ENCODE data around the gene H2BW2. TPM values are rescaled to one million over a fixed set of nuclear protein-coding genes. Genes with fewer than 3 reads are reported as not detected.

Gene H2BW2
- total RNA-seq (2021) = not detected in 2 replicates
- not detected for Bru-seq, nascent RNA
- percentile 11 among the genes with signal in this experiment for BruChase-seq, experiment 1, labeled RNA remaining after a 2-hour chase
- BruChase-seq, experiment 2, labeled RNA remaining after a 6-hour chase = not detected
- long read RNA-seq = 0 reads

DNA sequence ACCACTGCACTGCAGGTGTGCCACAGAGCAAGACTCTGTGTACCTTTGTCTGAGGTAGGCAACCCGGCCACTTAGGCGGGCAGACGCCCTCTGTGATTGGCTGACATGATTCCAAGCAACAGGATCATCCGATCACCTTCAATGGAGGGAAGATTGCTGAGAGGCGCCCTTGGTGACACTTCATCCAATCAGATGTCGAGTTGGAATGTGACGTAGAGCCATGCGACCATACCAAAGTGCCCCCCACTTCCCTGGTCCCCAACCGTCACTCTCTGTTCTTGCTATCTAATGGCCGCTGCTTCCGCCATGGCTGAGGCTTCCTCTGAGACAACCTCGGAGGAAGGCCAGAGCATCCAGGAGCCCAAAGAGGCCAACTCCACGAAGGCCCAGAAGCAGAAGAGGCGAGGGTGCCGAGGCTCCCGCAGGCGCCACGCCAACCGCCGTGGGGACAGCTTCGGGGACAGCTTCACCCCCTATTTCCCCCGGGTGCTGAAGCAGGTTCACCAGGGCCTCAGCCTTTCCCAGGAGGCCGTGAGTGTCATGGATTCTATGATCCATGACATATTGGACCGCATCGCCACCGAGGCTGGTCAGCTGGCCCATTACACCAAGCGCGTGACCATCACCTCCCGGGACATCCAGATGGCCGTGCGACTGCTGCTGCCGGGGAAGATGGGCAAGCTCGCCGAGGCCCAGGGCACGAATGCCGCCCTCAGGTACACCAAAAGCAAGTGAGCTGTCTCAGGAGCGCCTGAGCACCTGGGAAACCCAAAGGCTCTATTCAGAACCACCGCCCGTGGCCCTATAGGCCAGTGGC, at the start of gene H2BW2:
Gene H2BW2, plus strand, starts transcription at position 268 of the 817 bp plus-strand sequence. Its CDS starts 39 bp downstream, at position 307.
- no peaks in the 10 kb centered on the region for H3K9me3 ChIP-seq (ENCODE audit: low read depth, low read length, poor library complexity, severe bottlenecking)
- H3K27me3 ChIP-seq (replicated peaks; ENCODE audit: insufficient read depth, low read depth, low read length, poor library complexity) = no peaks in the 10 kb centered on the region
- intact Hi-C loops (cut with micrococcal nuclease; ENCODE audit: unreplicated experiment) = no loop called here
- no peak within 1 kb of the TSS for H3K27ac ChIP-seq (ENCODE audit: low read depth, low read length, poor library complexity, severe bottlenecking)
- no peaks in the 10 kb centered on the region for H3K4me1 ChIP-seq (ENCODE audit: insufficient read depth, low read length, poor library complexity, severe bottlenecking)
- TF ChIP-seq EZH2 (IDR thresholded peaks at IDR 0.05; ENCODE audit: borderline replicate concordance, low read depth, low read length, poor library complexity, severe bottlenecking) = no peak
- TF ChIP-seq, protein P1, sequence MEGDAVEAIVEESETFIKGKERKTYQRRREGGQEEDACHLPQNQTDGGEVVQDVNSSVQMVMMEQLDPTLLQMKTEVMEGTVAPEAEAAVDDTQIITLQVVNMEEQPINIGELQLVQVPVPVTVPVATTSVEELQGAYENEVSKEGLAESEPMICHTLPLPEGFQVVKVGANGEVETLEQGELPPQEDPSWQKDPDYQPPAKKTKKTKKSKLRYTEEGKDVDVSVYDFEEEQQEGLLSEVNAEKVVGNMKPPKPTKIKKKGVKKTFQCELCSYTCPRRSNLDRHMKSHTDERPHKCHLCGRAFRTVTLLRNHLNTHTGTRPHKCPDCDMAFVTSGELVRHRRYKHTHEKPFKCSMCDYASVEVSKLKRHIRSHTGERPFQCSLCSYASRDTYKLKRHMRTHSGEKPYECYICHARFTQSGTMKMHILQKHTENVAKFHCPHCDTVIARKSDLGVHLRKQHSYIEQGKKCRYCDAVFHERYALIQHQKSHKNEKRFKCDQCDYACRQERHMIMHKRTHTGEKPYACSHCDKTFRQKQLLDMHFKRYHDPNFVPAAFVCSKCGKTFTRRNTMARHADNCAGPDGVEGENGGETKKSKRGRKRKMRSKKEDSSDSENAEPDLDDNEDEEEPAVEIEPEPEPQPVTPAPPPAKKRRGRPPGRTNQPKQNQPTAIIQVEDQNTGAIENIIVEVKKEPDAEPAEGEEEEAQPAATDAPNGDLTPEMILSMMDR (conservative IDR thresholded peaks at IDR 0.05; ENCODE audit: low read depth, low read length) = no peak
- no peaks in the 10 kb centered on the region for H3K36me3 ChIP-seq (ENCODE audit: insufficient read depth, low read length, poor library complexity, severe bottlenecking)
- no peak within 1 kb of the TSS for H3K4me3 ChIP-seq (ENCODE audit: low read depth, low read length, poor library complexity, severe bottlenecking)
- DNase-seq (ENCODE audit: low spot score) = no peak
- CTCF ChIA-PET = no interaction called here
- BruUV-seq (replicated peaks) = no TSS peak
- POLR2A ChIA-PET (ENCODE audit: low non-redundant PET) = no interaction called here

GRCh38 chrX:103999234-103999633, 40.5 kb upstream of the H2BW2 start:
- peaks cover 42% of the 10 kb centered on the region for H3K27me3 ChIP-seq (replicated peaks; ENCODE audit: insufficient read depth, low read depth, low read length, poor library complexity)
- no TSS peak for BruUV-seq (replicated peaks)

GRCh38 chrX:104008831-104009230, 30.9 kb upstream of the H2BW2 start:
- BruUV-seq (replicated peaks) = no TSS peak
- TF ChIP-seq, protein P1 (conservative IDR thresholded peaks at IDR 0.05; ENCODE audit: low read depth, low read length) = no peak
- no peak for TF ChIP-seq EZH2 (IDR thresholded peaks at IDR 0.05; ENCODE audit: borderline replicate concordance, low read depth, low read length, poor library complexity, severe bottlenecking)
- intact Hi-C loops (cut with micrococcal nuclease; ENCODE audit: unreplicated experiment) = no loop called here
- no peak for DNase-seq (ENCODE audit: low spot score)
- H3K9me3 ChIP-seq (ENCODE audit: low read depth, low read length, poor library complexity, severe bottlenecking) = no peaks in the 10 kb centered on the region
- ChIA-PET CTCF (no interaction called here), POLR2A (ENCODE audit: low non-redundant PET) (no interaction called here)
- H3K27ac ChIP-seq (ENCODE audit: low read depth, low read length, poor library complexity, severe bottlenecking) = no peak overlapping the region
- H3K36me3 ChIP-seq (ENCODE audit: insufficient read depth, low read length, poor library complexity, severe bottlenecking) = no peaks in the 10 kb centered on the region
- no peak overlapping the region for H3K4me3 ChIP-seq (ENCODE audit: low read depth, low read length, poor library complexity, severe bottlenecking)
- no peaks in the 10 kb centered on the region for H3K4me1 ChIP-seq (ENCODE audit: insufficient read depth, low read length, poor library complexity, severe bottlenecking)
- H3K27me3 ChIP-seq (replicated peaks; ENCODE audit: insufficient read depth, low read depth, low read length, poor library complexity) = no peaks in the 10 kb centered on the region

More at GRCh38 chrX:103999234-103999633, 40.5 kb upstream of the H2BW2 start:
- POLR2A ChIA-PET (ENCODE audit: low non-redundant PET) = no interaction called here
- H3K4me1 ChIP-seq (ENCODE audit: insufficient read depth, low read length, poor library complexity, severe bottlenecking) = no peaks in the 10 kb centered on the region
- DNase-seq (ENCODE audit: low spot score) = no peak
- TF ChIP-seq EZH2 (IDR thresholded peaks at IDR 0.05; ENCODE audit: borderline replicate concordance, low read depth, low read length, poor library complexity, severe bottlenecking) = no peak
- TF ChIP-seq, protein P1 (conservative IDR thresholded peaks at IDR 0.05; ENCODE audit: low read depth, low read length) = no peak
- no peak overlapping the region for H3K27ac ChIP-seq (ENCODE audit: low read depth, low read length, poor library complexity, severe bottlenecking)
- intact Hi-C loops (cut with micrococcal nuclease; ENCODE audit: unreplicated experiment) = no loop called here
- H3K4me3 ChIP-seq (ENCODE audit: low read depth, low read length, poor library complexity, severe bottlenecking) = no peak overlapping the region
- no peaks in the 10 kb centered on the region for H3K36me3 ChIP-seq (ENCODE audit: insufficient read depth, low read length, poor library complexity, severe bottlenecking)
- no peaks in the 10 kb centered on the region for H3K9me3 ChIP-seq (ENCODE audit: low read depth, low read length, poor library complexity, severe bottlenecking)
- CTCF ChIA-PET = no interaction called here

Data from A673 (cell line).